Subcutaneous abdominal adipose tissue (tissue), 5 donors: ENCODE data around the gene NPC1.

ENCODE experiments used
- H3K27ac ChIP-seq: one replicate; pipeline ENCODE4 v1.7.0; 2013; ENCODE audit warnings: low read depth, mild to moderate bottlenecking, inconsistent platforms, low read length, moderate library complexity
- H3K27me3 ChIP-seq, 5 donors: one replicate each; pipeline ENCODE4 v1.7.0; 2013; ENCODE audit warnings: low read length in 5 of 5, inconsistent platforms in 1 of 5; ENCODE audit not compliant: control insufficient read depth in 5 of 5, insufficient read depth in 4 of 5
- H3K36me3 ChIP-seq, 5 donors: one replicate each; pipeline ENCODE4 v1.7.0; 2013; ENCODE audit warnings: low read length in 5 of 5; ENCODE audit not compliant: control insufficient read depth in 5 of 5, insufficient read depth in 5 of 5
- H3K4me1 ChIP-seq, 5 donors: one replicate each; pipeline ENCODE4 v1.7.0; 2013; ENCODE audit warnings: low read length in 5 of 5, mild to moderate bottlenecking in 3 of 5, moderate library complexity in 1 of 5; ENCODE audit not compliant: control insufficient read depth in 5 of 5, insufficient read depth in 5 of 5
- H3K4me3 ChIP-seq, 5 donors: one replicate each; pipeline ENCODE4 v1.7.0; 2013; ENCODE audit warnings: low read length in 5 of 5, low read depth in 1 of 5
- H3K9ac ChIP-seq, 5 donors: one replicate each; pipeline ENCODE4 v1.7.0; 2013; ENCODE audit warnings: low read length in 5 of 5, mild to moderate bottlenecking in 4 of 5, moderate library complexity in 3 of 5
- H3K9me3 ChIP-seq, 5 donors: one replicate each; pipeline ENCODE4 v1.7.0; 2013; ENCODE audit warnings: low read length in 5 of 5; ENCODE audit not compliant: control insufficient read depth in 5 of 5
- donor health status: healthy.
- donor health status: healthy.
- donor health status: healthy.
- donor health status: healthy.
- donor health status: healthy.

Gene NPC1

GRCh38 chr18:23591011-23591410 lies 4.7 kb upstream of the NPC1 start:
- Histone ChIP-seq H3K27ac (no peak overlapping the region), H3K4me1 (peaks cover 0 to 8% (median 5%) of the 10 kb centered on the region in 5 donors), H3K4me3 (no peak overlapping the region), H3K27me3 (no peaks in the 10 kb centered on the region), H3K9me3 (no peaks in the 10 kb centered on the region), H3K9ac (no peak overlapping the region), H3K36me3 (no peaks in the 10 kb centered on the region)

GRCh38 chr18:23588836-23589560 lies 2.7 kb upstream of the NPC1 start:
- no peaks in the 10 kb centered on the region for H3K9me3 ChIP-seq
- no peaks in the 10 kb centered on the region for H3K36me3 ChIP-seq
- no peak overlapping the region for H3K9ac ChIP-seq
- H3K4me1 ChIP-seq, result peaks cover 7 to 27% (median 21%) of the 10 kb centered on the region in 5 donors
- H3K27me3 ChIP-seq, result no peaks in the 10 kb centered on the region
- H3K27ac ChIP-seq, result no peak overlapping the region
- H3K4me3 ChIP-seq, result no peak overlapping the region

DNA sequence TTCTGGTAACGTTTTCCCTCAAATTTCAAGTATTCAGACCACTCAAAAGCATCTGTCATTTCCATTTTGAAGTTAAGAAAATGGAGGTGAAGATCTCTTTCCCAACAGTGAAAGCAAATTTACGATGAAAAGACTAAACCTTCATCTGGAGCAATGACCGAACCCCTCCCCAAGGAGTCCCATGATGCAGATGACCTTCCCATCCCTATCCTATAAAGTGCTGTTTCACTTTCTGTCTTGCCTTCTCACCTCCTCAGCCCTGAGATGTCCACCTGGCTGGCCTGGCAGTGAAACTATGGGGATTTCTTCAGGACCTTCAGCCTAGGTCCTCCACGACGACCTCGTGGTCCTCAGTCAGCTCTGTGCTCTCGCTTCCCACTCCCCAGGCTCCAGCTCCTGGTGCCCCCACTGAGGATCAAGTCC lies 925 bp upstream of the NPC1 start:
- H3K9ac ChIP-seq, result peak overlapping the region in 2 of 5 donors; percentile 9 to 53

DNA sequence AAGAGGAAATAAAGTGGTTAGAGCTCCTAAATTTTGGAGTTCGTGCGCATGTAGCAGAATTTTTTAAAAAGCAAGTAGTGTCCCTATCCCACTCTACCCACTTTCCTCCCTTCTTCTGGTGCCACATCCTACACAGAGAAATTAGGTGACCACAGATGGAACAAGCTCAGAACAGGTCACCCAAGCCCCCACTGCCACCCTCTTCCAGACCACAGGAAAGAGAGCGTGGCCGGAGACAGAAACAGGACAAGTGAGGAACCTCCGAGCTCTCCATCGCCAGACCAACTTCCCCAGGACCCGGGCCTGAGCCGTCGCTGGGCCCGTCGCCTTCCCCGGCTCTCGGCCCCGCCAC lies 433 bp downstream of the NPC1 start:
- H3K27ac ChIP-seq, result peak overlapping the region; percentile 100
- H3K9ac ChIP-seq, result peak overlapping the region; percentile 88 to 98 (median 96)
- peaks cover 7 to 43% (median 32%) of the 10 kb centered on the region in 5 donors for H3K4me1 ChIP-seq
- H3K4me3 ChIP-seq, result peak overlapping the region; percentile 82 to 91 (median 87)
- no peaks in the 10 kb centered on the region for H3K27me3 ChIP-seq
- peaks cover 0 to 2% (median 0%) of the 10 kb centered on the region in 5 donors for H3K36me3 ChIP-seq
- no peaks in the 10 kb centered on the region for H3K9me3 ChIP-seq

More for the DNA sequence above, 925 bp upstream of the NPC1 start:
- peak overlapping the region; percentile 100 for H3K27ac ChIP-seq
- H3K9me3 ChIP-seq, result no peaks in the 10 kb centered on the region
- peaks cover 0 to 2% (median 0%) of the 10 kb centered on the region in 5 donors for H3K36me3 ChIP-seq
- peak overlapping the region in 4 of 5 donors; percentile 19 to 91 (median 76) for H3K4me3 ChIP-seq
- H3K27me3 ChIP-seq, result no peaks in the 10 kb centered on the region
- peaks cover 7 to 43% (median 32%) of the 10 kb centered on the region in 5 donors for H3K4me1 ChIP-seq

GRCh38 chr18:23585007-23585871 lies 1.1 kb downstream of the NPC1 start:
- Histone ChIP-seq H3K27me3 (no peaks in the 10 kb centered on the region), H3K27ac (peak overlapping the region; percentile 100), H3K9ac (peak overlapping the region; percentile 88 to 98 (median 96)), H3K36me3 (peaks cover 0 to 5% (median 0%) of the 10 kb centered on the region in 5 donors), H3K4me3 (peak overlapping the region; percentile 82 to 91 (median 87)), H3K9me3 (no peaks in the 10 kb centered on the region), H3K4me1 (peaks cover 7 to 43% (median 32%) of the 10 kb centered on the region in 5 donors)

DNA sequence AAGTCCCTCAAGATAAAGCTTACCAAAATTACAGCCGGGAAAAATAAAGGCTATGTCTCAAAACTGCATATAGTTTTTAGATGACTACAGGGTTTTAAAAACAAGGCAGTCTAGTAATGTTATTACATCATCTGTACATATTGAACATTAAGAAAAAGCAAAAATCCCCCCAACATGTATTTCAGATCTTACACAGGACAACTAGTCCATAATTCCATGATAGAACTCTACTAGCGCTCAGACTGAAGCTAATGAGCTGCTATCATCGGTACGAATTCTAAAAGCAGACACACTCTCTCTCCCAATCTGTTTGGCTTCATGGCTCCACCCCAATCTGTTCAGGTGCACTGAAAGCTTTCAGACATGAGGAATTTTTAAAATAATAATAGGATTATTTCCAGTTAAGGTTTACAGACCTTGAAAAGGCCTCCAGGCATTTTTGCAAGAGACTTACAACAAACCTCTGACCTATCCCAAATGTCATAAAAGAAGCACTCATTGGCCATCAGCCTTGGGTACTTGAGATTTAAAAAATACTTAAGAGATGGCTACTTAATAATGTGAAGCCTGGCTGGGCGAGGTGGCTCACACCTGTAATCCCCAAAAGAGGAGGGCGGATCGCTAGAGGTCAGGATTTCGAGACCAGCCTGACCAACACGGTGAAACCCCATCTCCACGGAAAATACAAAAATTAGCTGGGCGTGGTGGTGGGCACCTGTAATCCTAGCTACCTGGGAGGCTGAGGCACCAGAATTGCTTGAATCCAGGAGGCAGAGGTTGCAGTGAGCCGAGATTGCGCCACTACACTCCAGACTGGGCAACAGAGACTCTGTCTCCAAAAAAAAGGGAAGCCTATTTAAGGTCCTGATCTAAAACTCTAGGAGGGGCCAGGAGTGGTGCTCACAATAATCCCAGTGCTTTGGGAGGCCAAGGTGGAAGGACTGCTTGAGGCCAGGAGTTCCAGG lies 2.0 kb downstream of the NPC1 start:
- Histone ChIP-seq H3K9ac (peak overlapping the region in 2 of 5 donors; percentile 11 to 20), H3K9me3 (no peaks in the 10 kb centered on the region), H3K27ac (peak overlapping the region; percentile 31), H3K4me1 (peaks cover 7 to 43% (median 32%) of the 10 kb centered on the region in 5 donors), H3K36me3 (peaks cover 0 to 5% (median 0%) of the 10 kb centered on the region in 5 donors), H3K27me3 (no peaks in the 10 kb centered on the region), H3K4me3 (peak overlapping the region in 1 of 5 donors; percentile 7)

DNA sequence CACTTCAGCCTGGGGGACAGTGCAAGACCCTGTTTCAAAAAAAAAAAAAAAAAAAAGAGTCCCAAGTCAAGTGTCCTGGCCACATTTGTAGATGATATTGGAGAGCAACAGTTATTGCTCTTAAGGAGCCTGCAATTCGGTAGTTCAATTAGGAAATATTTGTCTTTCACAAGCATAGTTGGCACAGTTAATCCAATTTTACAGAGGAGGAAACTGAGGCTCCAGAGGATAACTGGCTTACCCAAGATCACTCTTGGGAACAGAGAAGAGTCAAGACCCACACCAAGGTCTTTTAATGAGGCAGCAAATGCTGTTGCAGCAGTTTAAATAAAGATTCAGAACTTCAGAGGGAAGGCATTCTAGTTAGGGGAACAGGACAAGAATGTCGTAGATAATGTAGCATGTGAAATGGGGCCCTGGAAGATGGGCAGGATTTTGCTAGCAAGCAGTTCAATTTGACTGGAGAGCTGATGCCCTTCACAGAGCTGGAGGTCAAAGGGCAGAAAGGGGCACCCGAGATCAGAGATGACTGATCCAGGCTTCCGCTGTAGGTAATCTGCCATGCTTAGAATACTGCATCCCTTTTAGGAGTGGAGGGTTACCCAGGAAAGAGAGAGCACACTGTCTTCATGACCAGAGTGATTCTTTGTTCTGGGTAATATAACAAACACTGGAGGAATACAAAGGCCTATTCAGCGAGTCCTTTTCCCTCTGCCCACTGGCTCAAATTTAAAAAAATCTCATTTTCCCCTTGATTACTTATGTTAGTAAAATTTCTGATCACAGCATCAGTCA lies 3.0 kb downstream of the NPC1 start:
- Histone ChIP-seq H3K4me3 (no peak overlapping the region), H3K4me1 (peaks cover 7 to 49% (median 41%) of the 10 kb centered on the region in 5 donors), H3K9ac (peak overlapping the region in 2 of 5 donors; percentile 11 to 20), H3K36me3 (peaks cover 0 to 5% (median 0%) of the 10 kb centered on the region in 5 donors), H3K27me3 (no peaks in the 10 kb centered on the region), H3K27ac (peak overlapping the region; percentile 31), H3K9me3 (no peaks in the 10 kb centered on the region)

- Histone ChIP-seq H3K4me3 (no peak overlapping the region), H3K27ac (no peak overlapping the region), H3K9me3 (no peaks in the 10 kb centered on the region), H3K27me3 (no peaks in the 10 kb centered on the region), H3K9ac (no peak overlapping the region), H3K36me3 (peaks cover 0 to 5% (median 3%) of the 10 kb centered on the region in 5 donors), H3K4me1 (peaks cover 7 to 41% (median 37%) of the 10 kb centered on the region in 5 donors)
Observed at GRCh38 chr18:23580677-23581367, 5.5 kb downstream of the NPC1 start.
